ENCODE data around the gene OR6T1. TPM values are rescaled to one million over a fixed set of nuclear protein-coding genes. Genes with fewer than 3 reads are reported as not detected.

OR6T1 gene
- total and polyA plus RNA-seq, 2 experiments from 2014 or later, result not detected

DNA sequence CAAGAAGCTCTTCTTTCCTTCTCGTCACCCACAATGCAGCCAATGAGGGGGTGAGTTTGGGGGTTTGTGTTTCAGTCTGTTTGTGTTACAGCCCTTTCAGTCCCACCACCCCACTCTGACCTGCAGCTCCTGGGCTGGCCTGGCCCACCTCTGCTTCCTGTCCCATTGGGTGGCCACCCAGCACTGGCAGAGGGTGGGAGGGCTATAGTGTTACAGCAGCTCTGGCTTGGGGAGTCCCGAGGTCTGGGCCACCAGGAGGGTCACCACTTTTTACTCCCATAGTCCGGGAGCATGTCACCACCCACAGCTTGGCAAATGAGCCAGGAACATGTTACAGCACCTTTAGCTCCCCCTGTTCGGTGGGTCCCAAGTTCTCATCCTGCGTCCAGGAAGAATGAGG is 35.7 kb upstream of the OR6T1 start:
- H3K27ac Mint-ChIP-seq, result no peak overlapping the region

More for the DNA sequence above, 35.7 kb upstream of the OR6T1 start:
- H3K4me2 ChIP-seq, result no peak overlapping the region
- peaks cover 9% of the 10 kb centered on the region; the same call in 1 of the 2 replicates for H3K9me2 ChIP-seq (ENCODE audit: insufficient read depth)
- H2AFZ ChIP-seq, result no peak overlapping the region
- Mint-ChIP-seq H3K27me3 (ENCODE audit: insufficient read depth, low read depth, poor library complexity) (peaks cover 3% of the 10 kb centered on the region), H3K4me3 (no peak overlapping the region), H3K9me3 (peaks cover 9% of the 10 kb centered on the region; the same call in 2 of the 3 replicates), H3K36me3 (ENCODE audit: low read depth) (peaks cover 2% of the 10 kb centered on the region; the same call in 2 of the 3 replicates), H3K4me1 (peaks cover 5% of the 10 kb centered on the region; the same call in 2 of the 3 replicates)
- H3K27ac ChIP-seq (ENCODE audit: low read depth), result no peak overlapping the region
- no peak for DNase-seq (ENCODE audit: low spot score)
- H4K20me1 ChIP-seq (replicated peaks; ENCODE audit: insufficient read depth), result no peaks in the 10 kb centered on the region
- H3K27me3 ChIP-seq (ENCODE audit: insufficient read depth), result no peaks in the 10 kb centered on the region
- no peak for TF ChIP-seq CREB1 (CRISPR knock-in tag; IDR thresholded peaks at IDR 0.05; ENCODE audit: low read depth)
- TF ChIP-seq ZNF331 (CRISPR knock-in tag; IDR thresholded peaks at IDR 0.05; ENCODE audit: low read depth), result no peak
- TF ChIP-seq STAT1 (IDR thresholded peaks at IDR 0.05; ENCODE audit: unreplicated experiment), result no peak
- TF ChIP-seq POLR2AphosphoS5 (IDR thresholded peaks at IDR 0.05; ENCODE audit: low read depth), result no peak
- TF ChIP-seq, protein P1, sequence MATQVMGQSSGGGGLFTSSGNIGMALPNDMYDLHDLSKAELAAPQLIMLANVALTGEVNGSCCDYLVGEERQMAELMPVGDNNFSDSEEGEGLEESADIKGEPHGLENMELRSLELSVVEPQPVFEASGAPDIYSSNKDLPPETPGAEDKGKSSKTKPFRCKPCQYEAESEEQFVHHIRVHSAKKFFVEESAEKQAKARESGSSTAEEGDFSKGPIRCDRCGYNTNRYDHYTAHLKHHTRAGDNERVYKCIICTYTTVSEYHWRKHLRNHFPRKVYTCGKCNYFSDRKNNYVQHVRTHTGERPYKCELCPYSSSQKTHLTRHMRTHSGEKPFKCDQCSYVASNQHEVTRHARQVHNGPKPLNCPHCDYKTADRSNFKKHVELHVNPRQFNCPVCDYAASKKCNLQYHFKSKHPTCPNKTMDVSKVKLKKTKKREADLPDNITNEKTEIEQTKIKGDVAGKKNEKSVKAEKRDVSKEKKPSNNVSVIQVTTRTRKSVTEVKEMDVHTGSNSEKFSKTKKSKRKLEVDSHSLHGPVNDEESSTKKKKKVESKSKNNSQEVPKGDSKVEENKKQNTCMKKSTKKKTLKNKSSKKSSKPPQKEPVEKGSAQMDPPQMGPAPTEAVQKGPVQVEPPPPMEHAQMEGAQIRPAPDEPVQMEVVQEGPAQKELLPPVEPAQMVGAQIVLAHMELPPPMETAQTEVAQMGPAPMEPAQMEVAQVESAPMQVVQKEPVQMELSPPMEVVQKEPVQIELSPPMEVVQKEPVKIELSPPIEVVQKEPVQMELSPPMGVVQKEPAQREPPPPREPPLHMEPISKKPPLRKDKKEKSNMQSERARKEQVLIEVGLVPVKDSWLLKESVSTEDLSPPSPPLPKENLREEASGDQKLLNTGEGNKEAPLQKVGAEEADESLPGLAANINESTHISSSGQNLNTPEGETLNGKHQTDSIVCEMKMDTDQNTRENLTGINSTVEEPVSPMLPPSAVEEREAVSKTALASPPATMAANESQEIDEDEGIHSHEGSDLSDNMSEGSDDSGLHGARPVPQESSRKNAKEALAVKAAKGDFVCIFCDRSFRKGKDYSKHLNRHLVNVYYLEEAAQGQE (IDR thresholded peaks at IDR 0.05; ENCODE audit: unreplicated experiment), result no peak
- TF ChIP-seq EZH2phosphoT487 (IDR thresholded peaks at IDR 0.05; ENCODE audit: unreplicated experiment), result no peak
- TF ChIP-seq, protein P2, sequence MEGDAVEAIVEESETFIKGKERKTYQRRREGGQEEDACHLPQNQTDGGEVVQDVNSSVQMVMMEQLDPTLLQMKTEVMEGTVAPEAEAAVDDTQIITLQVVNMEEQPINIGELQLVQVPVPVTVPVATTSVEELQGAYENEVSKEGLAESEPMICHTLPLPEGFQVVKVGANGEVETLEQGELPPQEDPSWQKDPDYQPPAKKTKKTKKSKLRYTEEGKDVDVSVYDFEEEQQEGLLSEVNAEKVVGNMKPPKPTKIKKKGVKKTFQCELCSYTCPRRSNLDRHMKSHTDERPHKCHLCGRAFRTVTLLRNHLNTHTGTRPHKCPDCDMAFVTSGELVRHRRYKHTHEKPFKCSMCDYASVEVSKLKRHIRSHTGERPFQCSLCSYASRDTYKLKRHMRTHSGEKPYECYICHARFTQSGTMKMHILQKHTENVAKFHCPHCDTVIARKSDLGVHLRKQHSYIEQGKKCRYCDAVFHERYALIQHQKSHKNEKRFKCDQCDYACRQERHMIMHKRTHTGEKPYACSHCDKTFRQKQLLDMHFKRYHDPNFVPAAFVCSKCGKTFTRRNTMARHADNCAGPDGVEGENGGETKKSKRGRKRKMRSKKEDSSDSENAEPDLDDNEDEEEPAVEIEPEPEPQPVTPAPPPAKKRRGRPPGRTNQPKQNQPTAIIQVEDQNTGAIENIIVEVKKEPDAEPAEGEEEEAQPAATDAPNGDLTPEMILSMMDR (conservative IDR thresholded peaks at IDR 0.05; ENCODE audit: low read depth in 2 of 2), result no peak
- no peak for TF ChIP-seq NANOG (IDR thresholded peaks at IDR 0.05; ENCODE audit: borderline replicate concordance)
- TF ChIP-seq EZH2 (IDR thresholded peaks at IDR 0.05; ENCODE audit: low read depth, unreplicated experiment), result no peak
- TF ChIP-seq, protein P3, sequence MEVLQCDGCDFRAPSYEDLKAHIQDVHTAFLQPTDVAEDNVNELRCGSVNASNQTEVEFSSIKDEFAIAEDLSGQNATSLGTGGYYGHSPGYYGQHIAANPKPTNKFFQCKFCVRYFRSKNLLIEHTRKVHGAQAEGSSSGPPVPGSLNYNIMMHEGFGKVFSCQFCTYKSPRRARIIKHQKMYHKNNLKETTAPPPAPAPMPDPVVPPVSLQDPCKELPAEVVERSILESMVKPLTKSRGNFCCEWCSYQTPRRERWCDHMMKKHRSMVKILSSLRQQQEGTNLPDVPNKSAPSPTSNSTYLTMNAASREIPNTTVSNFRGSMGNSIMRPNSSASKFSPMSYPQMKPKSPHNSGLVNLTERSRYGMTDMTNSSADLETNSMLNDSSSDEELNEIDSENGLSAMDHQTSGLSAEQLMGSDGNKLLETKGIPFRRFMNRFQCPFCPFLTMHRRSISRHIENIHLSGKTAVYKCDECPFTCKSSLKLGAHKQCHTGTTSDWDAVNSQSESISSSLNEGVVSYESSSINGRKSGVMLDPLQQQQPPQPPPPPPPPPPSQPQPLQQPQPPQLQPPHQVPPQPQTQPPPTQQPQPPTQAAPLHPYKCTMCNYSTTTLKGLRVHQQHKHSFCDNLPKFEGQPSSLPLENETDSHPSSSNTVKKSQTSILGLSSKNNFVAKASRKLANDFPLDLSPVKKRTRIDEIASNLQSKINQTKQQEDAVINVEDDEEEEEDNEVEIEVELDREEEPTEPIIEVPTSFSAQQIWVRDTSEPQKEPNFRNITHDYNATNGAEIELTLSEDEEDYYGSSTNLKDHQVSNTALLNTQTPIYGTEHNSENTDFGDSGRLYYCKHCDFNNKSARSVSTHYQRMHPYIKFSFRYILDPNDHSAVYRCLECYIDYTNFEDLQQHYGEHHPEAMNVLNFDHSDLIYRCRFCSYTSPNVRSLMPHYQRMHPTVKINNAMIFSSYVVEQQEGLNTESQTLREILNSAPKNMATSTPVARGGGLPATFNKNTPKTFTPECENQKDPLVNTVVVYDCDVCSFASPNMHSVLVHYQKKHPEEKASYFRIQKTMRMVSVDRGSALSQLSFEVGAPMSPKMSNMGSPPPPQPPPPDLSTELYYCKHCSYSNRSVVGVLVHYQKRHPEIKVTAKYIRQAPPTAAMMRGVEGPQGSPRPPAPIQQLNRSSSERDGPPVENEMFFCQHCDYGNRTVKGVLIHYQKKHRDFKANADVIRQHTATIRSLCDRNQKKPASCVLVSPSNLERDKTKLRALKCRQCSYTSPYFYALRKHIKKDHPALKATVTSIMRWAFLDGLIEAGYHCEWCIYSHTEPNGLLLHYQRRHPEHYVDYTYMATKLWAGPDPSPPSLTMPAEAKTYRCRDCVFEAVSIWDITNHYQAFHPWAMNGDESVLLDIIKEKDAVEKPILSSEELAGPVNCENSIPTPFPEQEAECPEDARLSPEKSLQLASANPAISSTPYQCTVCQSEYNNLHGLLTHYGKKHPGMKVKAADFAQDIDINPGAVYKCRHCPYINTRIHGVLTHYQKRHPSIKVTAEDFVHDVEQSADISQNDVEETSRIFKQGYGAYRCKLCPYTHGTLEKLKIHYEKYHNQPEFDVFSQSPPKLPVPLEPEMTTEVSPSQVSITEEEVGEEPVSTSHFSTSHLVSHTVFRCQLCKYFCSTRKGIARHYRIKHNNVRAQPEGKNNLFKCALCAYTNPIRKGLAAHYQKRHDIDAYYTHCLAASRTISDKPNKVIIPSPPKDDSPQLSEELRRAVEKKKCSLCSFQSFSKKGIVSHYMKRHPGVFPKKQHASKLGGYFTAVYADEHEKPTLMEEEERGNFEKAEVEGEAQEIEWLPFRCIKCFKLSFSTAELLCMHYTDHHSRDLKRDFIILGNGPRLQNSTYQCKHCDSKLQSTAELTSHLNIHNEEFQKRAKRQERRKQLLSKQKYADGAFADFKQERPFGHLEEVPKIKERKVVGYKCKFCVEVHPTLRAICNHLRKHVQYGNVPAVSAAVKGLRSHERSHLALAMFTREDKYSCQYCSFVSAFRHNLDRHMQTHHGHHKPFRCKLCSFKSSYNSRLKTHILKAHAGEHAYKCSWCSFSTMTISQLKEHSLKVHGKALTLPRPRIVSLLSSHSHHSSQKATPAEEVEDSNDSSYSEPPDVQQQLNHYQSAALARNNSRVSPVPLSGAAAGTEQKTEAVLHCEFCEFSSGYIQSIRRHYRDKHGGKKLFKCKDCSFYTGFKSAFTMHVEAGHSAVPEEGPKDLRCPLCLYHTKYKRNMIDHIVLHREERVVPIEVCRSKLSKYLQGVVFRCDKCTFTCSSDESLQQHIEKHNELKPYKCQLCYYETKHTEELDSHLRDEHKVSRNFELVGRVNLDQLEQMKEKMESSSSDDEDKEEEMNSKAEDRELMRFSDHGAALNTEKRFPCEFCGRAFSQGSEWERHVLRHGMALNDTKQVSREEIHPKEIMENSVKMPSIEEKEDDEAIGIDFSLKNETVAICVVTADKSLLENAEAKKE (CRISPR knock-in tag; IDR thresholded peaks at IDR 0.05), result no peak
- TF ChIP-seq JUNB (IDR thresholded peaks at IDR 0.05; ENCODE audit: unreplicated experiment), result no peak
- TF ChIP-seq, protein P4, sequence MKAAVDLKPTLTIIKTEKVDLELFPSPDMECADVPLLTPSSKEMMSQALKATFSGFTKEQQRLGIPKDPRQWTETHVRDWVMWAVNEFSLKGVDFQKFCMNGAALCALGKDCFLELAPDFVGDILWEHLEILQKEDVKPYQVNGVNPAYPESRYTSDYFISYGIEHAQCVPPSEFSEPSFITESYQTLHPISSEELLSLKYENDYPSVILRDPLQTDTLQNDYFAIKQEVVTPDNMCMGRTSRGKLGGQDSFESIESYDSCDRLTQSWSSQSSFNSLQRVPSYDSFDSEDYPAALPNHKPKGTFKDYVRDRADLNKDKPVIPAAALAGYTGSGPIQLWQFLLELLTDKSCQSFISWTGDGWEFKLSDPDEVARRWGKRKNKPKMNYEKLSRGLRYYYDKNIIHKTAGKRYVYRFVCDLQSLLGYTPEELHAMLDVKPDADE (IDR thresholded peaks at IDR 0.05), result no peak
- TF ChIP-seq ZNF114 (CRISPR knock-in tag; IDR thresholded peaks at IDR 0.05), result no peak
- no peak overlapping the region for H3K4me3 ChIP-seq
- no peaks in the 10 kb centered on the region for H3F3A ChIP-seq (replicated peaks; ENCODE audit: low read depth)
- ATAC-seq, result no peak
- H3K79me2 ChIP-seq (replicated peaks; ENCODE audit: insufficient read depth), result no peaks in the 10 kb centered on the region
- H3K4me1 ChIP-seq (ENCODE audit: insufficient read depth), result no peaks in the 10 kb centered on the region; the same call in 1 of the 2 replicates
- H3K36me3 ChIP-seq (ENCODE audit: insufficient read depth), result no peaks in the 10 kb centered on the region
